ENCODE results near the gene GALNT17.
A peak's percentile ranks its signal among the peaks of the same experiment; 100 is the strongest.
"Not testable (repeated sequence)": the region's sequence is repeated elsewhere in the genome, so short reads cannot be mapped to it uniquely, and the experiment has no call there.

The GALNT17 gene

DNA sequence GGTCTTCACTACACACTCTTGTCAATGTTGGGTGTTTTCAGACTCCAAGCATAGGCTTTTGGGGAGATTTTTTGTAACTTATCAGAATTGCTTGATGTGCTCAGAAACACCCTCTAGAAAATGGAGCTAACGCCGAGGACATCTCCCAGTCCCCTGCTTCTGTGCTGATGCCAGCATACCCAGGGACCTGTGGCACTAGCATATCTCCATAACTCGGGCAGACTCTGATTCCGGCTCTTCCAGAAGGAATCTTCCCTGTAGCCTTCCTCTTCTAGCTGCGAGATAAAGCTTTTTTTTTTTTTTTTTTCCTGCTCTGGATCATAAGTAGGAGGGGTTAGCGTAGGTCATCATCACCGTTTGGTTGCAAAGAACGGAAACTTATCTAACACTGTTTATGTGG is 434.4 kb downstream of the GALNT17 start:
- no peak for DNase-seq (ENCODE audit: low read depth)

- no peak for DNase-seq (ENCODE audit: low read depth)
Observed at GRCh38 chr7:71566991-71567390, 435.0 kb downstream of the GALNT17 start.

DNA sequence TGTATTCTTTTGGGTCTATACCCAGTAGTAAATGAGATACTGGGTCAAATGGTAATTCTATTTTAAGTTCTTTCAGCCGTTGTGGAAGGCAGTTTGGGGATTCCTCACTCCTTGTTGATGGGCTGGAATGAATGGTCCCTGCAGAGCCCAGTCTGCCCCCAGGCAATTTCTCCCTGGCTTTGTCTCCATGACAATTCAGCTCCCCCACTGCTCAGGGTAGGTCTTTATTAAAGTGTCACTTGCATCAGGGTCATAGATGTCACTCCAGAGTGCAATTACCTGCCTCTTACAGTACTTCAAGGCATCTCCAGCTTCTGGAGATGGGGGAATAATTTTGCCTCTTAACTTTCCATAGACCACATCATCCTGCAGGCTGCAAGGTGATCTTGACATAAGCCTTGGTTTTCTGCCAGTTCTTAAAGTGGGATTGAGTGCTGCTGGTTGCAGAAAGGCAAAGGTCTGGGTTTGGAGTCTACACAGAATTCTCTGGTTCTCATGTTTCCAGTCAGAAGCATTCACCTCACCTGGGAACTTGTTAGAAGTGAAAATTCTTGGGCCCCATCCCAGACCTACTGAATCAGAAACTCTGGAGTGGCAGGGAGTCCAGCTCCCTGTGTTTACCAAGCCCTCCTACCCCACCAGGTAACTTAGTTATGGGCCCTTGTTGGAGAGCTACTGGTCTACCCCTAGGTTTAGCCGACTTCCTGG is 442.4 kb downstream of the GALNT17 start:
- no peak for DNase-seq (ENCODE audit: low read depth)

GRCh38 chr7:71580027-71580426 is 448.1 kb downstream of the GALNT17 start:
- no peak for DNase-seq (ENCODE audit: low read depth)

DNA sequence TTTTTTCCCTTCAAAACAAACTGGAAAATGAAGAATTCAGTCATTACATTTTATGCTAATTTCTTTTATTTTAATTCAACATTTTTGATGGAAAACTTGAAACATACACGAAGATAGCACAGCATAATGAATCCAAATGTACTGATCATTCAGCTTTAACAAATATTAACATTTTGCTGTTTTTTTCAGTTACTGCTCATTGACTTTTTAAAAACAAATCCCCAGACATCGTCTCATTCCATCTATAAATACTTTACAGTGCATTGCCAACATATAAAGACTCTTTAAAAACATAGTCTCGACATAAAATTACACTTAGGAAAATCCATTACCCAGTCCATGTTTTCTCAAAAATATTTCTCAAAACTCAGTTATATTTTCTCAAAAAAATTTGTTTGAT is 452.3 kb downstream of the GALNT17 start:
- DNase-seq (ENCODE audit: low read depth) = no peak

DNA sequence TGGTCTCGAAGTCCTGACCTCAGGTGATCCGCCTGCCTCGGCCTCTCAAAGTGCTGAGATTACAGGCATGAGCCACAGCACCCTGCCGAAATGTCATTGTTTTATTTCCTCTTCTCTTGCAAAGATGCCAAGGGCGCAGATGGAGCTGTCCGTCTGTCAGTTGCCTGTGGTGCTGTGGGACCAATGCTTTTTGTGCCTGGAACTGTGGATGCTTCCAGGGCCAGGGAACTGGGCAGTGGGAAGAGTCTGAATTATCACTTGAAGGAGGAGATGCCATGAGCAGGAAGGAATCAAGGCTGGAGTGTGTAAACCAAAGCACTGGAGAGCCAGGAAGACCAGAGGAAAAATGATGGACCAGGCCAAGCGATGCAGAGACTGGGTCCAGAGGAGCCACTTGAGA is 459.9 kb downstream of the GALNT17 start:
- DNase-seq (ENCODE audit: low read depth) = no peak

DNA sequence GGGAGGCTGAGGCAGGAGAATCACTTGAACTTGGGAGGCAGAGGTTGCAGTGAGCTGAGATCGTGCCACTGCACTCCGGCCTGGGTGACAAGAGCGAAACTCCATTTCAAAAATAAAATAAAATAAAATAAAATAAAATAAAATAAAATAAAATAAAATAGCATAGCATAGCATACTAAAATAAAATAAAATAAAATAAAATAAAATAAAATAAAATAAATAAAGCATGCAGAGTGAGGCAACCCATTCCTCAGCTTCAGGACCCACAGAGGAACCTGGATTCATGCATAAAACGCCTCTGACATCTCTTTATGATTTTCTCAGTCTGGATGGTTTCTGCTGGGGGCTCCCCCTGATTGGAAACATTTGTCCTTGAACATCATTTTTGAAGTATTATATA is 460.4 kb downstream of the GALNT17 start:
- DNase-seq (ENCODE audit: low read depth) = not testable (repeated sequence)

GRCh38 chr7:71594736-71595135 is 462.8 kb downstream of the GALNT17 start:
- no peak for DNase-seq (ENCODE audit: low read depth)

- DNase-seq (ENCODE audit: low read depth) = no peak
Observed at GRCh38 chr7:71595176-71595575, 463.2 kb downstream of the GALNT17 start.

DNA sequence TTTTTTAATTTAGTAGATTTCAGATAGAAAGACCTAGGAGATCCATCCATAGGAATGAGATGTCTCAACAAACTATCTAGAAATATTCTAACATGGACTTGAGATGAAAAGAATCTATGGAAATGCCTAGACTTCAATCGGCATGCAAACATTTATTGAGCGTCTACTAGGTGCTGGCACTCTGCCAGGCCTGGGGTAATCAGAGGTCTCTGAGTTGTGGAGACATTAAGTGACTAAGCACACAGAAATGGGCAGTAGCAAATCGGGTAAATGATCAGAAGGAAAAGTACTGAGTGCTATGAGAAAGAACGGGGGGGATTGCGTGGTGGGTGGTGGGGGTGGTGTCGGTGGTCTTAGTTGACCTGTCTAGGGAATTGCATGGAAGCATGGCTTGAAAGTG is 466.6 kb downstream of the GALNT17 start:
- DNase-seq (ENCODE audit: low read depth) = no peak

DNA sequence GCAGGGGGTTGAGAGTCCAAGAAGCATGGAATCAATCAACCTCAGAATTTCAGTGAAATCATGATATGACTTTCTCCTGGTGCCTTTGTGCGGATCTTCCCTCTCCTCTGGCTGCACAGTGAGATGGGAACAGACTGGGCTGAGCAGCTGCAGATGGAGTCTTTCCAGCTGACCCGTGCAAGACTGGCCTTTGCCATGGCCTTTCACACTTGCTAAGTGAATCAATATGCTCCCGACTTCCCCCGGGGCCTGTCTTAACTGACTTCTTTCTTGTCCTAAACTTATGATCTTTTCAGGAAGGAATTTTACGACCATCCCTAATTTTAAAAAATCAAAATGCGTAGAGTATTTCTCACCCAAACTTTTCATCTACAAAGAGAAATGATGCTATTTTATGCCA is 469.9 kb downstream of the GALNT17 start:
- no peak for DNase-seq (ENCODE audit: low read depth)

DNA sequence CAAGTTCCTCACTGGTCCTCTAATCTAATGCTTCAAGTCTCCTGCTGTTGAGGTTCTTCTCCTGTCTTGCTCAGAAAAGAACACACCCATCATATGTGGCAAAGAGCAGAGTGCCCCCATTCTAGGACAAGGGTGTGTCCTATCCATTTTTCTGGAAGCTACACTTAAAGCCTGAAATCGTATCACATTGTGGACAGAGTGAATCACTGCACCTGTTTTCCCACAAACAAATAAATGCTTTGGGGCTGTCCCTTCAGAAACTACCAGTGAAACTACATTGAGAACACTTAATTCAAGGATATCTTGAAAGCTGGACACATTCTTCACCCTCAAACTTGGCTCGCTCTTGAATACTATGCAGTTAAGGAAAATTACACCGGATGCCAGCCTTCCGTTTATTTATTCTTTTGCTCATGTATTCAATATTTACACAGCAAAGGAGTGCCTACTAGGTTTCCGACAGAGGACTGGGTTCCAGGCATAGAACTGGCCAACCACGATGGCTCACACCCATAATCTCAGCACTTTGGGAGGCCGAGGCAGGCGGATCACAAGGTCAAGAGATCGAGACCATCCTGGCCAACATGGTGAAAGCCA is 473.0 kb downstream of the GALNT17 start:
- DNase-seq (ENCODE audit: low read depth) = no peak

GRCh38 chr7:71611986-71612385 is 480.0 kb downstream of the GALNT17 start:
- no peak for DNase-seq (ENCODE audit: low read depth)

- no peak for DNase-seq (ENCODE audit: low read depth)
Observed at GRCh38 chr7:71612911-71613310, 481.0 kb downstream of the GALNT17 start.

DNA sequence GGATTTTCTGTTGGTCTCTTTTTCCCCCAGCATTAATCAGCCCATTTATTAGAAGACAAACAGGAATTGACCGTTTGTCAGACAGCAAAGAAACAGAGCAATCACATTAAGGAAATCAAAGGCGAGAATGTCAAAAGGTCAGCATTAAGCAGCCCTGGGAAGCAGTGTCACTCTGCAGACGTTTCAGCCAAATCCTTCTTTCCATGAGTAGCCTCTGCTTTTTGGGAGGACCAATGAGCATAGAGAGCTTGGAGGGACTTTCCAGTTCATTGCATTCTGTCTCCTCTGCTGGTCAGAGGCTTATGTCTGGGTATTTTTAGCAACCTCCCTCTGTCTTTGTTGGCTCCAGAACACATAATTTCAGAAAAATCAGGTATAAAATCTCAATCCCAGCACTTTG is 481.4 kb downstream of the GALNT17 start:
- DNase-seq (ENCODE audit: low read depth) = no peak

DNA sequence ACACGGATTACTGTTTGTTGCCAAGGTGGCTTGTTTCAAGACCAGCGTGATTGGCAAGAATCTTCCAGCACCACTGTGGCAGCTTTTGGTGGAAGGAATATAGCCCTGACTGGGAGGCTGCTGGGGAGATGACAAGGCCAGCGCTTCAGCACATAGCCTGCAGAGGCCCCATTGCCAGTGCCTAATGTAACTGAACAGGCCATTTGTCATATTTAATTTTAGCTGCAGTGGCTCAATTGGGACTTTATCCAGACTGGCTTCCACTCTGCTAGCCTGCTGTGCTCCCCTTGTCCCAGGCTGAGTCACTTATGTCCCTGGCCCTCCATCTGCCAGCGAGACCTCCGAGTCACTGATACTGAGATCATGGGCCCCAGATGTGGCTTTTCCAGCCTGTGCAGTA is 483.1 kb downstream of the GALNT17 start:
- no peak for DNase-seq (ENCODE audit: low read depth)

GRCh38 chr7:71616217-71616616 is 484.3 kb downstream of the GALNT17 start:
- no peak for DNase-seq (ENCODE audit: low read depth)

- no peak for DNase-seq (ENCODE audit: low read depth)
Observed at GRCh38 chr7:71618278-71618677, 486.3 kb downstream of the GALNT17 start.

GRCh38 chr7:71625545-71625944 is 493.6 kb downstream of the GALNT17 start:
- DNase-seq (ENCODE audit: low read depth) = no peak

DNA sequence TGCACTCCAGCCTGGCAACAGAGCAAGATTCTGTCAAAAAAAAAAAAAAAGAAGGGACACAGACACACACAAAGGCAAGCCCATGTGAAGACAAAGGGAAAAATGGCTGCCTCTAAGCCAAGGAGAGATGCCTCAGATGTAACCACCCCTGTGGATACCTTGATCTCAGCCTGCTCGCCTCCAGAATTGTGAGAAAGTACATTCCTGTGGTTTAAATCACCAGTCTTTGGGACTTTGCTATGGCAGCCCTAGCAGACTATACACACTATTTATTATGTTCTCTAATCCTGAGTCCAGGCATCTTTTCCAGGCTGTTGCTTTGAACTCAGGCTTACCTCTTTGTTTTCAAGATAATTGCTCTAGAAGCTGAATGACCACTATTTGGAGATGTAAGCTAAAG is 494.3 kb downstream of the GALNT17 start:
- no peak for DNase-seq (ENCODE audit: low read depth)

DNA sequence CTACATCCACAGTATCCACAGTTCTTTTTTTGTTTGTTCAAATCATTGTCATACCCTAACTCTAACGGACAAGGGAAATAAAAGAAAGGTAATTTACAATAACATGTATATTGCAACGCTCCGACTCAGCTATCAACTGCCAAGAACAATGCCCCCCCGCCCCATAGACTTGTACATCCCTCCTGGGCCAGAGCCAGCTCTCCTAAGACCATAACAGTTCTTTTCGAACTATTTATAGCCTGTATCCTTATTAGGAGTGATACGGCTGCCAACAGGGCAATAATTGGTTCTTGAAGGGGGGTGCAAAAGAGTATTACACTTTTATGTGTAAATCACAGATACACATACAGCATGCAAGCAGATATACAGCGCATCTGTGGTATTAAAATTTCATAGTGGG is 495.7 kb downstream of the GALNT17 start:
- DNase-seq (ENCODE audit: low read depth) = no peak

- no peak for DNase-seq (ENCODE audit: low read depth)
Observed at GRCh38 chr7:71630516-71630915, 498.6 kb downstream of the GALNT17 start.

GRCh38 chr7:71633551-71634008 is 501.6 kb downstream of the GALNT17 start:
- peak; percentile 37 for DNase-seq (ENCODE audit: low read depth)

- DNase-seq (ENCODE audit: low read depth) = not testable (repeated sequence)
Observed at GRCh38 chr7:71635849-71636248, 503.9 kb downstream of the GALNT17 start.
